Keratinocyte (primary cell): ENCODE results near the gene DEGS2. TPM values are rescaled to one million over a fixed set of nuclear protein-coding genes. Genes with fewer than 3 reads are reported as not detected.

Experiments
- DNase-seq: peaks from one replicate; pipeline ENCODE4 v3.0.0-alpha.2; 2011; ENCODE audit warnings: low read depth, missing footprints, low spot score
- FAIRE-seq: peaks from 2 replicates; lab custom pipeline; 2011; peaks lifted over from hg19 to GRCh38; lab: Jason Lieb, UNC
- H2AFZ ChIP-seq: 2 replicates; pipeline ENCODE4 v1.6.0; 2012; ENCODE audit warnings: low read length, control low read depth, inconsistent platforms; ENCODE audit not compliant: control insufficient read depth
- H3K27ac ChIP-seq: 2 replicates; pipeline ENCODE4 v1.5.1; 2011; ENCODE audit warnings: low read length; ENCODE audit not compliant: control insufficient read depth, insufficient read depth
- H3K27me3 ChIP-seq: 3 replicates; pipeline ENCODE4 v1.6.0; 2011; ENCODE audit warnings: low read length; ENCODE audit not compliant: control insufficient read depth, insufficient read depth; ENCODE audit errors: extremely low read depth
- H3K36me3 ChIP-seq, 2 experiments: 2 replicates in 1 of 2; 3 replicates in 1 of 2; pipeline ENCODE4 v1.5.1; 2011; ENCODE audit warnings: low read length in 2 of 2, mild to moderate bottlenecking in 1 of 2; ENCODE audit not compliant: control insufficient read depth in 2 of 2, insufficient read depth in 2 of 2; ENCODE audit errors: extremely low read depth in 1 of 2
- H3K4me1 ChIP-seq: 3 replicates; pipeline ENCODE4 v1.5.1; 2011; ENCODE audit warnings: low read length; ENCODE audit not compliant: control insufficient read depth, insufficient read depth; ENCODE audit errors: extremely low read depth
- H3K4me2 ChIP-seq: 3 replicates; pipeline ENCODE4 v1.6.0; 2011; ENCODE audit warnings: low read depth, low read length; ENCODE audit not compliant: control insufficient read depth, insufficient read depth; ENCODE audit errors: extremely low read depth
- H3K4me3 ChIP-seq, 3 experiments: fragments of 200-600 bp in 1 of 3; sonication (generic) in 1 of 3; 2 replicates in 2 of 3; 3 replicates in 1 of 3; pipeline ENCODE4 v1.5.1; 2011 to 2016; ENCODE audit warnings: low read length in 3 of 3, mild to moderate bottlenecking in 3 of 3, control low read depth in 2 of 3, inconsistent platforms in 1 of 3, low read depth in 1 of 3, mixed read lengths in 1 of 3, mixed run types in 1 of 3, moderate library complexity in 1 of 3; ENCODE audit not compliant: control insufficient read depth in 2 of 3, insufficient read depth in 2 of 3; ENCODE audit errors: extremely low read depth in 1 of 3
- H3K79me2 ChIP-seq: 2 replicates; pipeline ENCODE4 v1.6.0; 2012; ENCODE audit warnings: low read length; ENCODE audit not compliant: control insufficient read depth, insufficient read depth
- H3K9ac ChIP-seq: 3 replicates; pipeline ENCODE4 v1.6.0; 2011; ENCODE audit warnings: low read length; ENCODE audit not compliant: control insufficient read depth, insufficient read depth; ENCODE audit errors: extremely low read depth
- H3K9me1 ChIP-seq: 3 replicates; pipeline ENCODE4 v1.6.0; 2011; ENCODE audit warnings: low read length; ENCODE audit not compliant: control insufficient read depth, insufficient read depth; ENCODE audit errors: extremely low read depth
- H3K9me3 ChIP-seq: 2 replicates; pipeline ENCODE4 v1.5.1; 2012; ENCODE audit warnings: low read depth, low read length; ENCODE audit not compliant: control insufficient read depth
- H4K20me1 ChIP-seq: 3 replicates; pipeline ENCODE4 v1.6.0; 2011; ENCODE audit warnings: low read length; ENCODE audit not compliant: control insufficient read depth, insufficient read depth; ENCODE audit errors: extremely low read depth
- EZH2 ChIP-seq: IDR thresholded peaks from one replicate; pipeline ENCODE4 v1.6.1; 2012; ENCODE audit warnings: inconsistent platforms, mild to moderate bottlenecking, low read length, moderate library complexity
- dilution Hi-C: fragments of 300-500 bp; cut with MboI; formaldehyde crosslinking; loops from one replicate; pipeline ENCODE4 v1.7.0; 2020; ENCODE audit warnings: low sequenced_read_pairs; ENCODE audit not compliant: extremely low pct_ligation_motif_present
- polyA plus RNA-seq, 5 experiments: library from polyadenylated mRNA; depleted of rRNA in 3 of 5; stranded (reverse) in 3 of 5; stranded (forward) in 1 of 5; unstranded in 1 of 5; fragments of >200 nt; gene quantifications; 1 replicate in 1 of 5; 2 replicates in 3 of 5; 3 replicates in 1 of 5; pipeline versions ENCODE4 v1.2.1 to v1.2.3, GENCODE V29; 2011 to 2012; ENCODE audit warnings: missing spikeins in 2 of 5, low read depth in 1 of 5, low replicate concordance in 1 of 5
- TF ChIP-seq, protein P1 (sequence below), 3 experiments: IDR thresholded peaks in 1 of 3; conservative IDR thresholded peaks in 1 of 3; optimal IDR thresholded peaks in 1 of 3; 2 replicates in 2 of 3; 3 replicates in 1 of 3; pipeline versions ENCODE3 to v1.5.1; 2011; ENCODE audit warnings: low read length in 3 of 3, mild to moderate bottlenecking in 3 of 3, moderate library complexity in 2 of 3, control low read depth in 1 of 3, inconsistent platforms in 1 of 3; ENCODE audit not compliant: insufficient read depth in 2 of 3; ENCODE audit errors: extremely low read depth in 1 of 3

Gene DEGS2
- polyA plus RNA-seq, 1 donor (not counting 4 experiments of a cell fraction or from before 2014, with no cell fraction given): 0.46 TPM

DNA sequence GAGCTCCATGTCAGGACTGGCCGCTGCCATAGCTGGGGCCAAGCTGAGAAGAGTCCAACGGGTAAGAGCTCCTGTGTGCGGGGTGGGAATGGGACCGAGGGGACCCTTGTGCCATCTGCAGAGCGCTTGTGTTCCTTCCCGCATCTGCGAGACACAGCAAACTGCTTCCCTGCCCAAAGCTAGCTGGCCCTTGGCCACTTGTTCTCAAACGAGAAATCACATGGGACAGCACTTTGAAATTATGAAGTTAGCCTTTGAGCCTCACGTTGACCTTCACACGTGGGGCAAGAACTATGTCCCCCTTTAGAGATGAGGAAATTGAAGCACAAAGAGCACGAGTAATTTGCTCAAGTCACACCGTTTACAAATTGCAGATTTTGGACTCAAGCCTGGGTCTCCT lies 30.8 kb downstream of the DEGS2 start:
- Histone ChIP-seq H3K9me1 (no peaks in the 10 kb centered on the region), H3K36me3 (peaks cover 0 to 3% of the 10 kb centered on the region in 2 experiments), H3K9ac (no peak overlapping the region), H3K27ac (no peak overlapping the region), H3K9me3 (no peaks in the 10 kb centered on the region), H3K4me1 (peaks cover 13% of the 10 kb centered on the region), H4K20me1 (no peaks in the 10 kb centered on the region), H3K27me3 (no peaks in the 10 kb centered on the region), H3K79me2 (no peaks in the 10 kb centered on the region), H2AFZ (no peak overlapping the region), H3K4me3 (no peak overlapping the region), H3K4me2 (no peak overlapping the region)
- TF ChIP-seq, protein P1, sequence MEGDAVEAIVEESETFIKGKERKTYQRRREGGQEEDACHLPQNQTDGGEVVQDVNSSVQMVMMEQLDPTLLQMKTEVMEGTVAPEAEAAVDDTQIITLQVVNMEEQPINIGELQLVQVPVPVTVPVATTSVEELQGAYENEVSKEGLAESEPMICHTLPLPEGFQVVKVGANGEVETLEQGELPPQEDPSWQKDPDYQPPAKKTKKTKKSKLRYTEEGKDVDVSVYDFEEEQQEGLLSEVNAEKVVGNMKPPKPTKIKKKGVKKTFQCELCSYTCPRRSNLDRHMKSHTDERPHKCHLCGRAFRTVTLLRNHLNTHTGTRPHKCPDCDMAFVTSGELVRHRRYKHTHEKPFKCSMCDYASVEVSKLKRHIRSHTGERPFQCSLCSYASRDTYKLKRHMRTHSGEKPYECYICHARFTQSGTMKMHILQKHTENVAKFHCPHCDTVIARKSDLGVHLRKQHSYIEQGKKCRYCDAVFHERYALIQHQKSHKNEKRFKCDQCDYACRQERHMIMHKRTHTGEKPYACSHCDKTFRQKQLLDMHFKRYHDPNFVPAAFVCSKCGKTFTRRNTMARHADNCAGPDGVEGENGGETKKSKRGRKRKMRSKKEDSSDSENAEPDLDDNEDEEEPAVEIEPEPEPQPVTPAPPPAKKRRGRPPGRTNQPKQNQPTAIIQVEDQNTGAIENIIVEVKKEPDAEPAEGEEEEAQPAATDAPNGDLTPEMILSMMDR (optimal IDR thresholded peaks at IDR 0.05 in 1 of 3, IDR thresholded peaks at IDR 0.05 in 1 of 3, conservative IDR thresholded peaks at IDR 0.05 in 1 of 3; ENCODE audit: extremely low read depth in 1 of 3, insufficient read depth in 2 of 3, low read length in 3 of 3): no peak
- TF ChIP-seq EZH2: no peak
- dilution Hi-C loops: no loop called here
- DNase-seq: no peak
- no peak for FAIRE-seq

DNA sequence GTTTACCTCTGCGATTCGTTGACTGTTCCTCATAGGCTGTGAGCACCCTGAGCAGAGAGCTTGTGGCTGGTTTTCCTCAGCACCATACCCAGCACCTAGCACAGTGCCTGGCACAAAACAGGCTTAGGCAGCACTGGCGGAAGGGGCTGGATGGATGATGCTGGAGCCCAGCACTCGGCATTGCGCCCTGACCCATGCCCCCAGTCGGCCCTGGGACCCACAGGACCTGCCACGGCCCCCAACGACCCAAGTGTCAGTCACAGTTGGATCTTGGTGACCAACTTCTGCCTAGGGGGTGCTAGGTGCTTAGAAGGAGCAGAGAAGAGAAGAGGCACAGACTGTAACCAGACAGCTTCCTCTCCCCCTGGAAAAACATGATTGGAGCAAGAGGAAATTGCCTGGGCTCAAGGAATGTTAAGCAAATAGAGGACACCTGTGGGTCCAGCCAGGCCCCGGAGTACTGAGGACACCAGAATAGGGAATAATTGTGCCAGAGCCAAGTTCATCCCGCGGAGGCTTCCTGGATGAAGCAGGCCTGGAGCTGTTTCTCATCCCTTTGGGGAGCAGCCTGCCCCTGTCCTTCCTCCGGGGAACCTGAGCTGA lies 31.5 kb downstream of the DEGS2 start:
- dilution Hi-C loops: no loop called here
- Histone ChIP-seq H3K36me3 (peaks cover 0 to 3% of the 10 kb centered on the region in 2 experiments), H3K79me2 (no peaks in the 10 kb centered on the region), H2AFZ (no peak overlapping the region), H4K20me1 (no peaks in the 10 kb centered on the region), H3K9me3 (no peaks in the 10 kb centered on the region), H3K9ac (no peak overlapping the region), H3K4me2 (no peak overlapping the region), H3K4me3 (no peak overlapping the region), H3K4me1 (peaks cover 13% of the 10 kb centered on the region), H3K27me3 (no peaks in the 10 kb centered on the region), H3K9me1 (no peaks in the 10 kb centered on the region), H3K27ac (no peak overlapping the region)
- TF ChIP-seq, protein P1 (optimal IDR thresholded peaks at IDR 0.05 in 1 of 3, IDR thresholded peaks at IDR 0.05 in 1 of 3, conservative IDR thresholded peaks at IDR 0.05 in 1 of 3; ENCODE audit: extremely low read depth in 1 of 3, insufficient read depth in 2 of 3, low read length in 3 of 3): no peak
- TF ChIP-seq EZH2: no peak
- FAIRE-seq: no peak
- no peak for DNase-seq
